ENCODE measurements around the gene LETMD1. TPM values are rescaled to one million over a fixed set of nuclear protein-coding genes. Genes with fewer than 3 reads are reported as not detected.
"Not testable (repeated sequence)": the region's sequence is repeated elsewhere in the genome, so short reads cannot be mapped to it uniquely, and the experiment has no call there.

LETMD1 gene
- total RNA-seq, 2 donors from 2014 or later: 21.3 to 32.1 TPM

- DNase-seq (ENCODE audit: low spot score): no peak
- intact Hi-C loops (cut with DNase I): no loop called here
Measured at GRCh38 chr12:51067771-51068170, 19.6 kb downstream of the LETMD1 start.

DNA sequence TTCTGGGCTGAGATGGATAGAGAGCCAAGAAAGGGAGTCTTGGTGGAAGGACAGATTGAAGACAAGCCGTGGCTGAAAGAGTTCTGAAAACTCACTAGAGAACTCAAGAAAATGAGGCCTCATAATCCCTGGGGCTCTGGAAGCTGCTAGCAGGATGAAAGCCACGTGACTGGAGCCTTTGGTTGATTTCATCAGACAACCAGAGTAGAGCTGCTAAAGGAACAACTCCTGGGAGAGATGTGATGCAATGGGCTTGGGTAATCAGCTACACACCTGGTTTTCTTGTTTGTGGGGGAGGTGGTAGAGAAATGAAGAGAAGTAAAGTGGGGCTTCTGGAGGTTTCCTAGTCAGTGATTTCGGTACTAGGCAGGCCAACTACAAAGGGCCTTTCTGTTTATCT, 21.9 kb downstream of the LETMD1 start:
- no peak for DNase-seq (ENCODE audit: low spot score)
- intact Hi-C loops (cut with DNase I): no loop called here

GRCh38 chr12:51071663-51072062, 23.5 kb downstream of the LETMD1 start:
- DNase-seq (ENCODE audit: low spot score): no peak
- intact Hi-C loops (cut with DNase I): no loop called here

DNA sequence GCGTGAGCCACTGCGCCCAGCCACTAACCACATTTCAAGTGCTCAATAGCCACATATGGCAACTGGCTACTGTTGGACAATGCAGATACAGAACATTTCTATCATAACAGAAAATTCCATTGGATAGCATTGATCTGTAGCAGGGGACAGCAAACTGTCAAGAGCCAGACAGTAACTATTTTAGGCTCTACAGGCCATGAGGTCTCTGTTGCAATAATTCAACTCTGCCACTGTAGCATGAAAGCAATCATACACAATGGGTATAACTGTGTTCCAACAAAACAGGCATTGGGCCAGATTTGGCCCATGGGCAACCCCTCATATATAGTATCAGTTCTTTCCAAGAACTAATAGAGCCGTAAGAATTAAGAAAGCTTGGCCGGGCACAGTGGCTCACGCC, 27.3 kb downstream of the LETMD1 start:
- intact Hi-C loops (cut with DNase I): no loop called here
- DNase-seq (ENCODE audit: low spot score): no peak

DNA sequence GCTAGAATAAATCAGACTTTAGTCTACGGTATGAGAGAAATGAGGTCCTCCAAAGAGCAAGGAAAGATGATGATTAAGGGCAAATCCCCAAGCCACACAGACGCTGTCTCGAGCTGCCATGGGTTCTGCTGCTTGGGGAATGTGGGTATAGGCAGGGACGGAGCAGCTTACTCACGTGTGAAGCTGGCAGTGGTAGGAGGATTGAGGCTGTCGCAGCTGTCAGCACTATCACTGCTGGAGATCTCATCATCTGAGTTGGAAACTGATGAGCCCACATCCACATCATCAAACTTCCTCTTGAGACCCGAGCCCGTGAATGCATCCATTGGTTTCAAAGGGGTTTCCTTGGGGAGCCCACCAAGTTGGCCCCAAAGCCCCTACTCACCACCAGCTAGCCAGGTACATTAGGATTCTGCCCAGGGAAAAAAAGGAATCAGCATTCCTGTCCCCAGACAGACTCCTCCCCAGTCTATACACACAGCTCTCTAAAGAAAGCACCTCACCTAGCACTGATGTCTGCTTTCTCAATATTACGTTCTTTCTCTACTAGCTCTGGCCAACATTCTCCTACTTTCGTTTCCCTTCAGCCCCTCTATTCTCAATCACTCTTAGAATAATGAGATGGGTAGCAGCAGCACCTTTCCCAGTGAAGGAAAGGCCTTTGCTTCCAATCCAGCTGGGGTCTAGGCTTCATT, 28.3 kb downstream of the LETMD1 start:
- intact Hi-C loops (cut with DNase I): no loop called here
- no peak for DNase-seq (ENCODE audit: low spot score)

GRCh38 chr12:51077930-51078329, 29.8 kb downstream of the LETMD1 start:
- intact Hi-C loops (cut with DNase I): no loop called here
- DNase-seq (ENCODE audit: low spot score): no peak

DNA sequence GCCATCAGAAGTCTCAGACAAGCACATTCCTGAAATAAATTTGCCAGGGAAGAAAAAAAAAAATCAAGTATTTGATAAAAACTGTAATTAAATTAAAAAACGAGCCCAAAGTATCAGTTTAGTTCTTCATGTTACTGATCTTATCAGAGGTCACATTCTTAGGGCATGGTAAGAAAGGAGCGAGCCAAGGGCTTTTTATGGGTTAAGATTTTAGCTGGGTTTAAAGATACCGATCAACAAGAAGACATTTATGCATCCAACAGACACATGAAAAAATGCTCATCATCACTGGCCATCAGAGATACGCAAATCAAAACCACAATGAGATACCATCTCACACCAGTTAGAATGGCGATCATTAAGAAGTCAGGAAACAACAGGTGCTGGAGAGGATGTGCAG, 30.2 kb downstream of the LETMD1 start:
- intact Hi-C loops (cut with DNase I); DNase-seq (ENCODE audit: low spot score): not testable (repeated sequence)

DNA sequence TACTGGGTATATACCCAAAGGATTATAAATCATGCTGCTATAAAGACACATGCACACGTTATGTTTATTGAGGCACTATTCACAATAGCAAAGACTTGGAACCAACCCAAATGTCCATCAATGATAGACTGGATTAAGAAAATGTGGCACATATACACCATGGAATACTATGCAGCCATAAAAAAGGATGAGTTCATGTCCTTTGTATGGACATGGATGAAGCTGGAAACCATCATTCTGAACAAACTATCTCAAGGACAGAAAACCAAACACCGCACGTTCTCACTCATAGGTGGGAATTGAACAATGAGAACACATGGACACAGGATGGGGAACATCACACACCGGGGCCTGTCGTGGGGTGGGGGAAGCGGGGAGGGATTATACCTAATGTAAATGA, 30.7 kb downstream of the LETMD1 start:
- intact Hi-C loops (cut with DNase I); DNase-seq (ENCODE audit: low spot score): not testable (repeated sequence)

DNA sequence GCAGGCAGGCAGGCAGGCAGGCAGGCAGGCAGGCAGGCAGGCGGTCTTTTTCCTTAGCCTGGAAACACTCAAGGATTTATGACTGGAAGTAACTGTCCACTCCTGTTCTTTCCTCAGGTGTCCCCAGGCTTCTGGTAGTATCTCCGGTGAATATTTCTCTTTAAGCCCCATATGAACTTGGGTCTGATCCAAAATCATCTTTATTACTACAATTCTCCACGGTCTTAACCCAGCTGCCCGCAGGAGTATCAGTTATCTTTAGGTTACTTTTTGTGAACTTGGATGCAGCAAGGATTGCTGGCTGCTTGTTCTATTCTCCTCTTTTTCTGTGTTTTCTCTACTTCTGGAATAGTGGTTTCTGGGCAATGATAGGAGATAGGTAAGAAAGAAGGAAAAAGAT, 32.0 kb downstream of the LETMD1 start:
- no peak for DNase-seq (ENCODE audit: low spot score)
- intact Hi-C loops (cut with DNase I): loop anchor here in 1 of 2 donors (10.0 kb wide), 1 partner anchor 135 kb away; the partner anchor contains the start of gene POU6F1

DNA sequence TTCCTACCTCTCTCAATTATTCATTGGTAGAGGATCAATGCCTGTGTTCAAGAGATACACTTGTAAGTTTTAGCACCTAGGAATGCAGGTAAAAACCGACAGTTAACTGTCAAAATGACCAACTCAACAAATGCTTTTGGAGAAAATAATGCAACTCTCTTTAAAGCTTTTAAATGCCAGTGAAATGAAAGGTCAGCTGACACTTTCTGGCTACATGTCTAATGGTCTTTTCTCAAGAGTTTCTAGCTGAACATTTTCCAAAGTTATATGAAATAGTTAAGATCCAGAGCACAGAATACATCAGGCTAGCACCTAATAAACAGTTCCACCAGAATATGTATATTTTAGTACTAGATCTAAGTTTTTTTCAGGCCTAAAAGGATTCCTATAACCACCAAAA, 33.3 kb downstream of the LETMD1 start:
- intact Hi-C loops (cut with DNase I): loop anchor here in 1 of 2 donors (10.0 kb wide), 1 partner anchor 133 kb away; the partner anchor contains the start of gene POU6F1
- DNase-seq (ENCODE audit: low spot score): no peak

GRCh38 chr12:51082561-51083125, 34.5 kb downstream of the LETMD1 start:
- DNase-seq (ENCODE audit: low spot score): no peak
- intact Hi-C loops (cut with DNase I): loop anchor here in 1 of 2 donors (10.0 kb wide), 1 partner anchor 132 kb away; the partner anchor contains the start of gene POU6F1

DNA sequence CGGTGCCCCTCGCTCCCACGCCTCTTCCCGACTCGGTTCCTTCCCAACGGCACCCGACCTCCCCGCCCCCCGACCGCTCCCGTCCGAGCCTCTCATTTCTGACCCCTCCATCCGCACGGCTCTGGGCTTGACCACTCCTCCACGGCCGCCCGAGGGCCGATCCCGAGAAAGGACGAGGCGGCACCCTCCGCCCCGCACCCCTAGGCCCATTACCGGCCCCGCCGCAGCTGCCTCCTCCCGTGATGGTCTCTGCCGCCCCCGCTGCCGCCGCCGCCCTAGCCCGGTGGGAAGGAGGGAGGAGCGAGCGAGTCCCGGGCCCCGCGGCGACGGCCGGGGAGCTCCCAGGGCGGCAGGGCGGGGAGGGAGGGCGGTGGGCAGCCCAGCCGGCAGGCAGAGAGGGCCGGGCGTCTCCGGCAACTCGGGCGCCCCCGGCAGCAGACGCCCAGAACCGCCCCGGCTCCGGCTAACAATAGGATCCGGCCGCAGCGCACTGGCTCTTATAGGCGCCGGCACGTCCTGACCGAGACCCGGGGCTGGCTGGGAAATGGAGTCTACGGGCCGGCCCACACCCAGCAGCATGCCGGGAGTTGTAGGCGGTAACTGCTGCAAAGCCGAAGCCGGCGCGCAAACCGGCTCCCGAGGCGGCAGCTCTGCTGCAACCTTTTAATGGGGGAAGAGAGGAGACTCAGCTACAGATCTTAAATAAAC, 35.2 kb downstream of the LETMD1 start, which contains the start of gene CSRNP2:
CSRNP2 (minus strand) TSS at position 471 of the 708 bp plus-strand sequence. CDS start 7,035 bp downstream, outside the sequence.
- peak; percentile 99 for DNase-seq (ENCODE audit: low spot score)
- intact Hi-C loops (cut with DNase I): loop anchor here in 1 of 2 donors (10.0 kb wide), 1 partner anchor 132 kb away; the partner anchor contains the start of gene POU6F1

- no peak for DNase-seq (ENCODE audit: low spot score)
- intact Hi-C loops (cut with DNase I): loop anchor here in 1 of 2 donors (10.0 kb wide), 1 partner anchor 129 kb away; the partner anchor contains the start of gene POU6F1
Measured at GRCh38 chr12:51085757-51086156, 37.6 kb downstream of the LETMD1 start.

DNA sequence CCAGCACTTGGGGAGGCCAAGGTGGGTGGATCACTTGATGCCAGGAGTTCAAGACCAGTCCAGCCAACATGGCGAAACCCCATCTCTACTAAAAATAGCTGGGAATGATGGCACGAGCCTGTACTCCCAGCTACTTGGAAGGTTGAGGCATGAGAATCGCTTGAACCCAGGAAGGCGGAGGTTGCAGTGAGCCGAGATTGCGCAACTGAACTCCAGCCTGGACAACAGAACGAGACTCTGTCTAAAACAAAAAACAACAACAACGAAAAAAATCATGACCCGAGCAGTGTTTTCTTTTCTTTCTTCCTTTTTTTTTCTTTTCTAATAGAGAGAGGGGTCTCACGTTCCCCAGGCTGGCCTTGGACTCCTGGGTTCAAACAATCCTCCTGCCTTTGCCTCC, 38.8 kb downstream of the LETMD1 start:
- no peak for DNase-seq (ENCODE audit: low spot score)

GRCh38 chr12:51087818-51088217, 39.7 kb downstream of the LETMD1 start:
- no peak for DNase-seq (ENCODE audit: low spot score)
- intact Hi-C loops (cut with DNase I): loop anchor here in 1 of 2 donors (10.0 kb wide), 1 partner anchor 127 kb away; the partner anchor contains the start of gene POU6F1

More for the DNA sequence above, 38.8 kb downstream of the LETMD1 start:
- intact Hi-C loops (cut with DNase I): loop anchor here in 1 of 2 donors (10.0 kb wide), 1 partner anchor 128 kb away; the partner anchor contains the start of gene POU6F1

DNA sequence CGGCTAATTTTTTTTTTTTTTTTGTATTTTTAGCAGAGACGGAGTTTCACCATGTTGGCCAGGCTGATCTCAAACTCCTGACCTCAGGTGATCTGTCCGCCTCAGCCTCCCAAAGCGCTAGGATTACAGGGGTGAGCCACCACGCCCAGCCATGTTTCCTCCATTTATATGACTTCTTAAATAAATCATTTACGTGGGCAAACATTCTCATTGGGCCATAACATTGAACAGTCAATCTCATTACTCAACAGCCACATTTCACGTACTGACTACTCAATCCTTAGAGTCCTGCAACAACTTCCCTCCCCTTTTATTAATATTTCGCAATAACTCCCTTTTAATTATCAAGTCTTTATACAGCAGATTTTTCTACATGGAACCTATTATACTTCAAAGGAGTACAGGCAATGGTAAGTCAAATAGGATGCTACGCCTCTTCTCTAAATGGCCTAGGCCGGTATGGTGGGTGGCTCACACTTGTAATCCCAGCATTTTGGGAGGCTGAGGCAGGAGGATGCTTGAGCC, 42.6 kb downstream of the LETMD1 start:
- no peak for DNase-seq (ENCODE audit: low spot score)
- intact Hi-C loops (cut with DNase I): no loop called here

DNA sequence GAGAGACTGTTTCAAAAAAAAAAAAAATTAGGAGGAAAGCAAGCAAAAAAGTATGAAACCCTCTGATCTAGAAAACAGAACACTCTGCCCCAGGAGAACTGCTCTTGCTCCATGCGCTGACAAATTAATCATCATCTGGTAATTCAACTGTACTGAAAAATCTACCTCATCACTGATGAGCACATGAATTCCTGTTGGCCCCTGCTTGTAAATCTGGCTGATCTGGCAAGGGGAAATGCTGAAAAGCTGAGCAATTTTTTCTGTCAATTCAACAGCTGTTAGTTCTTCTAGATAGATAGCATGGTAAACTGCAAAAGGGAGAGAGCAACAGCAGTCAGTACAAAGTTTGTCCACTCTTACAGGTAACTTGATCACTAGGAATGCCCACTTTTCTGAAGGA, 50.5 kb downstream of the LETMD1 start:
- DNase-seq (ENCODE audit: low spot score): no peak

DNA sequence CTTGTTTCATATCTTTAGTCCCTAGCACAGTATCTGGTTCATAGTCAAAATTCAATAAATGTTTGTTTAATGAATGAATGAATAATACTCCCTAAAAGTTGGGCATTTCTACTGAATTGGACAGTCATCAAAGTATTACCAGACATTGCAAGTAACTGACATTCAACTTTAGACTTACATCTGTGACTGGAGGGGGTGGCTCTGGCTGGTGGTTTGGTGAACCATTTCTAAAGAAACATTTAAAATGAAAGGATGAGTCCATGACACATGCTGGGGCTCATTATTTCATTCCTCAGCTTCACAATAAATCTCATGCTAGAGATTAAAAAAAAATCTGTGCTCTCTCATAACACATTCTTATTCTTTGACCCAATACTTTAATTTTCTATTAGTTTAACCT, 55.9 kb downstream of the LETMD1 start:
- intact Hi-C loops (cut with DNase I): no loop called here
- DNase-seq (ENCODE audit: low spot score): no peak

More for the DNA sequence above, 50.5 kb downstream of the LETMD1 start:
- intact Hi-C loops (cut with DNase I): no loop called here

DNA sequence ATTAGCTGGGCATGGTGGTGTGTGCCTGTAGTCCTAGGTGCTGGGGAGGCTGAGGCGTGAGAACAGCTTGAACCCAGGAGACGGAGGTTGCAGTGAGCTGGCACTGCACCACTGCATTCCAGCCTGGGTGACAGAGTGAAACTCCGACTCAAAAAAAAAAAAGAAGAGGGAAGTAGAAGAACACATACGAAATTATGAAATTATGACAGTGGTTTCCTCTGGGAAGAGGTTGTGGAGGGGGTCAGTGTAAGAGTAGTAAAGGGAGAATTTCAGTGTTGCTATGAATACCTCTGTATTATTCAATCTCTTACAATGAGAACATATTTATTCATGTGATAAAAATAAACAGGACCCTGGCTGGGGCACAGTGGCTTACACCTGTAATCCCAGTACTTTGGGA, 60.0 kb downstream of the LETMD1 start:
- no peak for DNase-seq (ENCODE audit: low spot score)
- intact Hi-C loops (cut with DNase I): no loop called here
